Measurements from ENCODE around the gene BAHCC1. TPM values are rescaled to one million over a fixed set of nuclear protein-coding genes. Genes with fewer than 3 reads are reported as not detected.

The BAHCC1 gene
- total and polyA plus RNA-seq, 2 donors (not counting 3 experiments of a cell fraction or from before 2014, with no cell fraction given) = 4.7 to 11.6 TPM

DNA sequence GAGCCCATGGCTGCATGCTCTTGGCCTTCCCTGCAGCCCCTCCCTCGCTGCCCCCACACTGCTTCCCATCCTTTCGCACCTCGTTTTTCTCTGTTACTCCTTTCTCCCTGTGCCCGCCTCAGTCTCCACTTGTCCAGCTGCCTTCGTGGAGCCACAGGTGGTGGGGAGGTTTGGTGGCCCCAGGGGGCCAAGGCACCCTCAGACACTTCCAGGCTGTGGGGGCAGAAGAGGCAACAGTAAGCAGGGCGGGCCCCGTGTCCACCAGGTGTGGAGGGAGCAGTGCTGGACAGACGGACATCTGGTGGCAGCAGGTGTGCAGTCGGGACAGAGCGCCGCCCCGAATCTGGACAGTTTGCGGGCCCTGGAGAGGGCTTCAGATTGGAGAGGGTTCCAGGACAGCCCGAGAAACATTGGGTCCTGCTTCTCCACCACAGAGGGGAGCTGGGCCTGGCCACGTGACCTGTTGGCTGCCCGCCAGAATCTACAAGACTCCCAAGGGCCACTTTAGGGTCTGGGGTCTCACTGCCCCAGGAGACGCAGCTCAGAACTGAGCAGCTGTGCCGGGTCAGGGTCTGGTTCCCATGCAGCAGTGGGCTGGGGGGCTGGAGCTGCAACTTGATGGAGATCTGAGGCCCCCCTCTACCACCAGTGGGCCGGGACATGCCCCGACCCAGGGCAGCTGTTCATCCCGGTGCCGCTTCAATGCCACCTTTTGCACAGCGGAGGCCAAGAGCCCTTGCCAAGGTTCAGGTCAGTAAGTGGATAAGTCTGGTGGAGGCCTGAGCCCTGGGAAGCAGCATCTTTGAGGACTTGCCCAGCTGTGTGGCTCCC is 22.8 kb downstream of the BAHCC1 start:
- no TSS peak for BruUV-seq (replicated peaks)
- H3K9ac ChIP-seq (replicated peaks; ENCODE audit: extremely low read depth, insufficient read depth, low read length) = no peak overlapping the region
- DNase-seq (ENCODE audit: low read depth, low spot score) = no peak
- intact Hi-C loops (cut with micrococcal nuclease) (loop anchor here (5.0 kb wide), 1 partner anchor 39 kb away; no protein-coding TSS in a partner anchor), dilution Hi-C loops (cut with MboI; ENCODE audit: extremely low pct_ligation_motif_present, low sequenced_read_pairs) (no loop called here)
- no peak overlapping the region for H3K4me3 ChIP-seq (replicated peaks in 1 of 3; ENCODE audit: insufficient read depth in 1 of 3, low read depth in 1 of 3, low read length in 3 of 3)
- no peaks in the 10 kb centered on the region for H3K9me3 ChIP-seq (replicated peaks; ENCODE audit: control insufficient read depth, insufficient read depth, low read length)
- no peak for TF ChIP-seq CTCF (IDR thresholded peaks at IDR 0.05; ENCODE audit: extremely low read depth in 1 of 2, insufficient read depth in 1 of 2, low read depth in 1 of 2, low read length in 2 of 2)
- TF ChIP-seq MYC (IDR thresholded peaks at IDR 0.05; ENCODE audit: low read depth, low read length) = no peak
- no peak for TF ChIP-seq MAX (IDR thresholded peaks at IDR 0.05; ENCODE audit: insufficient read depth, insufficient read length)
- no peak for TF ChIP-seq FOS (IDR thresholded peaks at IDR 0.05; ENCODE audit: borderline replicate concordance, insufficient read depth, low read length)
- no peak for TF ChIP-seq POLR2AphosphoS5 (IDR thresholded peaks at IDR 0.05; ENCODE audit: insufficient read depth, low read depth, low read length)
- no peak for TF ChIP-seq JUN (IDR thresholded peaks at IDR 0.05; ENCODE audit: borderline replicate concordance, insufficient read depth, insufficient read length, low read depth)
- no peak for TF ChIP-seq POLR2A (IDR thresholded peaks at IDR 0.05; ENCODE audit: low read depth, low read length)
- TF ChIP-seq EZH2 (IDR thresholded peaks at IDR 0.05; ENCODE audit: borderline replicate concordance, low read depth, low read length, severe bottlenecking) = no peak
- no peak overlapping the region for H3K4me2 ChIP-seq (ENCODE audit: insufficient read depth, low read length)
- no peak for FAIRE-seq
- H2AFZ ChIP-seq (ENCODE audit: low read depth, low read length) = no peak overlapping the region
- no peaks in the 10 kb centered on the region for H3K9me1 ChIP-seq (replicated peaks; ENCODE audit: control insufficient read depth, extremely low read depth, insufficient read depth, low read length)
- H3K79me2 ChIP-seq (ENCODE audit: control insufficient read depth, insufficient read depth, low read length) = no peaks in the 10 kb centered on the region
- H3K36me3 ChIP-seq (ENCODE audit: control insufficient read depth in 2 of 2, extremely low read depth in 1 of 2, insufficient read depth in 2 of 2, low read length in 2 of 2) = no peaks in the 10 kb centered on the region
- no peaks in the 10 kb centered on the region for H4K20me1 ChIP-seq (replicated peaks; ENCODE audit: control insufficient read depth, extremely low read depth, insufficient read depth, low read length)
- H3K27ac ChIP-seq (ENCODE audit: insufficient read depth, low read depth, low read length) = no peak overlapping the region
- POLR2A ChIA-PET = no interaction called here
- H3K27me3 ChIP-seq (ENCODE audit: control insufficient read depth in 2 of 2, insufficient read depth in 2 of 2, low read length in 2 of 2) = no peaks in the 10 kb centered on the region
- CTCF ChIA-PET = interaction anchor here (1.7 kb wide), 1 partner anchor 66 kb away, joined by 6 read pairs; no protein-coding TSS in a partner anchor
- peaks cover 23% of the 10 kb centered on the region for H3K4me1 ChIP-seq (ENCODE audit: control insufficient read depth, extremely low read depth, insufficient read depth, low read length)

Data from endothelial cell of umbilical vein (primary cell).